A673 (cell line): Measurements from ENCODE around the gene KCNK1. TPM values are rescaled to one million over a fixed set of nuclear protein-coding genes. Genes with fewer than 3 reads are reported as not detected.

ENCODE experiments used
- BruUV-seq: library from RNA; stranded (reverse); fragments of 400-500 nt; replicated peaks from 2 replicates; lab custom pipeline; 2021; lab: Mats Ljungman, UMichigan
- CTCF ChIA-PET: fragments of 300-600 bp; sonication (Branson Sonifier 250); formaldehyde crosslinking; loops from one replicate; lab custom pipeline; 2022; ENCODE audit warnings: antibody characterized with exemption; lab: Charles Lee
- POLR2A ChIA-PET: fragments of 300-600 bp; sonication (Branson Sonifier 250); formaldehyde crosslinking; loops from one replicate; lab custom pipeline; 2022; ENCODE audit warnings: antibody characterized with exemption; ENCODE audit not compliant: low non-redundant PET; lab: Charles Lee
- DNase-seq: peaks from one replicate; pipeline ENCODE4 v3.0.0-alpha.2; 2015; ENCODE audit warnings: low spot score
- H3K27ac ChIP-seq: fragments of 200-600 bp; sonication (generic); 2 replicates; pipeline ENCODE4 v1.5.1; 2016; ENCODE audit warnings: mixed run types, low read depth, mild to moderate bottlenecking, mixed read lengths, antibody characterized with exemption, low read length; ENCODE audit not compliant: poor library complexity, severe bottlenecking
- H3K27me3 ChIP-seq: fragments of 200-600 bp; sonication (generic); replicated peaks from 2 replicates; pipeline ENCODE4 v1.6.1; 2017; ENCODE audit warnings: mixed run types, low read depth, mild to moderate bottlenecking, mixed read lengths, antibody characterized with exemption, low read length; ENCODE audit not compliant: insufficient read depth, poor library complexity
- H3K36me3 ChIP-seq: fragments of 200-600 bp; sonication (generic); 2 replicates; pipeline ENCODE4 v1.6.1; 2016; ENCODE audit warnings: mixed run types, mild to moderate bottlenecking, mixed read lengths, antibody characterized with exemption, low read length; ENCODE audit not compliant: insufficient read depth, poor library complexity, severe bottlenecking
- H3K4me1 ChIP-seq: fragments of 200-600 bp; sonication (generic); 2 replicates; pipeline ENCODE4 v1.6.1; 2017; ENCODE audit warnings: mixed run types, mild to moderate bottlenecking, mixed read lengths, antibody characterized with exemption, low read length; ENCODE audit not compliant: insufficient read depth, poor library complexity, severe bottlenecking
- H3K4me3 ChIP-seq: fragments of 200-600 bp; sonication (generic); 2 replicates; pipeline ENCODE4 v1.5.1; 2016; ENCODE audit warnings: low read depth, mixed run types, mild to moderate bottlenecking, mixed read lengths, low read length; ENCODE audit not compliant: poor library complexity, severe bottlenecking
- H3K9me3 ChIP-seq: fragments of 200-600 bp; sonication (generic); 2 replicates; pipeline ENCODE4 v1.6.1; 2016; ENCODE audit warnings: mixed run types, low read depth, mild to moderate bottlenecking, mixed read lengths, antibody characterized with exemption, low read length; ENCODE audit not compliant: poor library complexity, severe bottlenecking
- CTCF ChIP-seq: fragments of 300-800, 200-600 bp; sonication (generic); conservative IDR thresholded peaks from 2 replicates; pipeline ENCODE4 v1.5.1; 2017; ENCODE audit warnings: low read depth, mild to moderate bottlenecking, antibody characterized with exemption, low read length, moderate library complexity, mixed read lengths
- EZH2 ChIP-seq: fragments of 200-600 bp; sonication (generic); IDR thresholded peaks from 2 replicates; pipeline ENCODE4 v1.6.1; 2017; ENCODE audit warnings: borderline replicate concordance, low read depth, mild to moderate bottlenecking, mixed read lengths, antibody characterized with exemption, low read length; ENCODE audit not compliant: poor library complexity, severe bottlenecking
- intact Hi-C: fragments of 100-400 bp; cut with micrococcal nuclease; formaldehyde crosslinking; loops from one replicate; pipeline ENCODE4 v1.10.0; 2022; ENCODE audit not compliant: unreplicated experiment
- total RNA-seq: library from RNA; stranded (reverse); gene quantifications from 2 replicates; pipeline ENCODE4 v1.2.3, GENCODE V29; 2021

Gene KCNK1
- total RNA-seq, 1 experiment from 2014 or later, result not detected

- no TSS peak for BruUV-seq
- POLR2A ChIA-PET, result no interaction called here
- intact Hi-C loops, result no loop called here
- DNase-seq, result peak; percentile 10
- CTCF ChIA-PET, result no interaction called here
- Histone ChIP-seq H3K27ac (no peak overlapping the region), H3K4me1 (no peaks in the 10 kb centered on the region), H3K36me3 (no peaks in the 10 kb centered on the region), H3K9me3 (no peaks in the 10 kb centered on the region), H3K27me3 (peaks cover 30% of the 10 kb centered on the region), H3K4me3 (no peak overlapping the region)
- no peak for TF ChIP-seq CTCF
- no peak for TF ChIP-seq EZH2
These were observed 44.3 kb upstream of the KCNK1 start for GRCh38 chr1:233569636-233570035.

GRCh38 chr1:233570216-233570615 is 43.7 kb upstream of the KCNK1 start:
- H3K36me3 ChIP-seq, result no peaks in the 10 kb centered on the region
- ChIA-PET POLR2A (no interaction called here), CTCF (no interaction called here)
- peaks cover 31% of the 10 kb centered on the region for H3K27me3 ChIP-seq
- no peaks in the 10 kb centered on the region for H3K9me3 ChIP-seq
- H3K27ac ChIP-seq, result no peak overlapping the region
- BruUV-seq, result no TSS peak
- H3K4me1 ChIP-seq, result no peaks in the 10 kb centered on the region
- intact Hi-C loops, result no loop called here
- no peak overlapping the region for H3K4me3 ChIP-seq
- TF ChIP-seq EZH2 (no peak), CTCF (no peak)
- DNase-seq, result no peak

- BruUV-seq, result no TSS peak
- Histone ChIP-seq H3K9me3 (no peaks in the 10 kb centered on the region), H3K4me3 (no peak overlapping the region), H3K27ac (no peak overlapping the region), H3K36me3 (no peaks in the 10 kb centered on the region), H3K27me3 (peaks cover 36% of the 10 kb centered on the region), H3K4me1 (no peaks in the 10 kb centered on the region)
- ChIA-PET POLR2A (no interaction called here), CTCF (no interaction called here)
- intact Hi-C loops, result no loop called here
- TF ChIP-seq EZH2, result no peak
- no peak for TF ChIP-seq CTCF
- DNase-seq, result no peak
These were observed 43.2 kb upstream of the KCNK1 start for GRCh38 chr1:233570706-233571105.
